Right lobe of liver (tissue), 4 donors: ENCODE results near the gene SRD5A3.

Source experiments
- POLR2A ChIP-seq: fragments of 450-650 bp; IDR thresholded peaks from one replicate; pipeline ENCODE4 v1.6.1; 2017; ENCODE audit warnings: antibody characterized with exemption, mild to moderate bottlenecking
- TF ChIP-seq, protein P1 (sequence below), 4 donors: fragments of 200-600 bp in 3 of 4; fragments of 450-650 bp in 1 of 4; IDR thresholded peaks; one replicate each; pipeline versions ENCODE4 v1.5.1 to v1.8.0; 2016 to 2022; ENCODE audit warnings: antibody characterized with exemption in 4 of 4, mild to moderate bottlenecking in 2 of 4
- donor health status: DM: no; HTN: no; CAD: no.
- donor health status: DM: no; HTN: no; CAD: no.
- donor health status: DM: no; HTN: yes; CAD: no.

- TF ChIP-seq, protein P1, sequence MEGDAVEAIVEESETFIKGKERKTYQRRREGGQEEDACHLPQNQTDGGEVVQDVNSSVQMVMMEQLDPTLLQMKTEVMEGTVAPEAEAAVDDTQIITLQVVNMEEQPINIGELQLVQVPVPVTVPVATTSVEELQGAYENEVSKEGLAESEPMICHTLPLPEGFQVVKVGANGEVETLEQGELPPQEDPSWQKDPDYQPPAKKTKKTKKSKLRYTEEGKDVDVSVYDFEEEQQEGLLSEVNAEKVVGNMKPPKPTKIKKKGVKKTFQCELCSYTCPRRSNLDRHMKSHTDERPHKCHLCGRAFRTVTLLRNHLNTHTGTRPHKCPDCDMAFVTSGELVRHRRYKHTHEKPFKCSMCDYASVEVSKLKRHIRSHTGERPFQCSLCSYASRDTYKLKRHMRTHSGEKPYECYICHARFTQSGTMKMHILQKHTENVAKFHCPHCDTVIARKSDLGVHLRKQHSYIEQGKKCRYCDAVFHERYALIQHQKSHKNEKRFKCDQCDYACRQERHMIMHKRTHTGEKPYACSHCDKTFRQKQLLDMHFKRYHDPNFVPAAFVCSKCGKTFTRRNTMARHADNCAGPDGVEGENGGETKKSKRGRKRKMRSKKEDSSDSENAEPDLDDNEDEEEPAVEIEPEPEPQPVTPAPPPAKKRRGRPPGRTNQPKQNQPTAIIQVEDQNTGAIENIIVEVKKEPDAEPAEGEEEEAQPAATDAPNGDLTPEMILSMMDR (IDR thresholded peaks at IDR 0.05) = no peak
- no peak for TF ChIP-seq POLR2A
Measured at GRCh38 chr4:55297346-55297745, 48.7 kb upstream of the SRD5A3 start.
